ENCODE data around the gene RTP5.

DNA sequence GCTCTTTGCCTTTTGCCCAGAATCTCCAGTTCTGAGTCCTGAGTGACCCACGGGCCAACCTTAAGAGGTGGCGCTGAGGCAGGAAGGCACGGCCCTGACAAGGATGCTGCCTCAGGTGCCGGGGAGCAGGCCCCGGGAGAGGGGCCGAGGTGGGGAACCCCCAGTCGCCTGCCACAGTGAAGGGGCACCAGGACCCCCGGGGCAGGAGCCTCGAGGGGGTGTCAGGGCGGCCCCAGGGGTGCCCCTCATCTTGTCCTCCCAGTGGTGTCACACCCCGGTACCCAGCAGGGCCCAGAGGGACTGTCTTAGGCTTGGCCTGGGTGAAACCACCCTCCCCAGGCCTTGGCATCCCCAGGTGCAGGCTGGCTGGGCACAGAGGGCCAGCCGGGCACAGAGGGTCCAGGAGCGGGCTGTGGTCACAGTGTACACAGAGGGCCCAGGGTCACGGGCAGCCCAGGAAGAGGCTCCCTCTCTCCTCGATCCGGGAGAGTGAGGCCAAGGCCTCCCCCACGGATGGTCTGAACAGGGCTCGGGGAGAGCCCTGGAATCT lies 11.9 kb upstream of the RTP5 start:
- TF ChIP-seq, protein P1, sequence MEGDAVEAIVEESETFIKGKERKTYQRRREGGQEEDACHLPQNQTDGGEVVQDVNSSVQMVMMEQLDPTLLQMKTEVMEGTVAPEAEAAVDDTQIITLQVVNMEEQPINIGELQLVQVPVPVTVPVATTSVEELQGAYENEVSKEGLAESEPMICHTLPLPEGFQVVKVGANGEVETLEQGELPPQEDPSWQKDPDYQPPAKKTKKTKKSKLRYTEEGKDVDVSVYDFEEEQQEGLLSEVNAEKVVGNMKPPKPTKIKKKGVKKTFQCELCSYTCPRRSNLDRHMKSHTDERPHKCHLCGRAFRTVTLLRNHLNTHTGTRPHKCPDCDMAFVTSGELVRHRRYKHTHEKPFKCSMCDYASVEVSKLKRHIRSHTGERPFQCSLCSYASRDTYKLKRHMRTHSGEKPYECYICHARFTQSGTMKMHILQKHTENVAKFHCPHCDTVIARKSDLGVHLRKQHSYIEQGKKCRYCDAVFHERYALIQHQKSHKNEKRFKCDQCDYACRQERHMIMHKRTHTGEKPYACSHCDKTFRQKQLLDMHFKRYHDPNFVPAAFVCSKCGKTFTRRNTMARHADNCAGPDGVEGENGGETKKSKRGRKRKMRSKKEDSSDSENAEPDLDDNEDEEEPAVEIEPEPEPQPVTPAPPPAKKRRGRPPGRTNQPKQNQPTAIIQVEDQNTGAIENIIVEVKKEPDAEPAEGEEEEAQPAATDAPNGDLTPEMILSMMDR (IDR thresholded peaks at IDR 0.05; ENCODE audit: insufficient read depth, low read depth, low read length), result no peak
- TF ChIP-seq EZH2 (IDR thresholded peaks at IDR 0.05; ENCODE audit: insufficient read depth, low read length), result no peak
